ENCODE measurements around the gene XRCC1. TPM values are rescaled to one million over a fixed set of nuclear protein-coding genes. Genes with fewer than 3 reads are reported as not detected.

The XRCC1 gene
- total RNA-seq, 1 donor from 2014 or later, result 29.2 TPM

Other genes with a start within 250 kb of the XRCC1 start
- gene CD177, start 221.8 kb downstream of the XRCC1 start, total RNA-seq, result 0.10 and 0.29 TPM in 2 replicates
- not detected in 2 replicates for gene TEX101, start 160.6 kb downstream of the XRCC1 start, total RNA-seq
- 0.21 and 0.37 TPM in 2 replicates for gene LYPD3, start 109.9 kb downstream of the XRCC1 start, total RNA-seq
- 7.8 and 15.7 TPM in 2 replicates for gene PHLDB3, start 70.8 kb downstream of the XRCC1 start, total RNA-seq
- 17.6 and 19.8 TPM in 2 replicates for gene ETHE1, start 48.3 kb downstream of the XRCC1 start, total RNA-seq
- not detected in 2 replicates for gene ZNF575, start 42.3 kb downstream of the XRCC1 start, total RNA-seq
- gene PINLYP, start 274 bp upstream of the XRCC1 start, total RNA-seq, result 0.94 TPM in 1 of 2 replicates, not detected in the other
- gene IRGQ, start 20.6 kb upstream of the XRCC1 start, total RNA-seq, result 41.3 and 48.1 TPM in 2 replicates
- 10.1 and 12.2 TPM in 2 replicates for gene ZNF576, start 21.1 kb upstream of the XRCC1 start, total RNA-seq
- 0.10 TPM in 1 of 2 replicates, not detected in the other for gene SRRM5, start 36.6 kb upstream of the XRCC1 start, total RNA-seq
- gene ZNF428, start 44.1 kb upstream of the XRCC1 start, total RNA-seq, result 52.6 and 65.2 TPM in 2 replicates
- gene CADM4, start 64.3 kb upstream of the XRCC1 start, total RNA-seq, result 1.4 and 1.6 TPM in 2 replicates
- gene PLAUR, start 94.6 kb upstream of the XRCC1 start, total RNA-seq, result 6.3 and 6.9 TPM in 2 replicates
- gene IRGC, start 140.5 kb upstream of the XRCC1 start, total RNA-seq, result not detected in 2 replicates
- 16.0 and 19.3 TPM in 2 replicates for gene SMG9, start 179.4 kb upstream of the XRCC1 start, total RNA-seq
- gene KCNN4, start 205.4 kb upstream of the XRCC1 start, total RNA-seq, result 0.27 and 1.6 TPM in 2 replicates
- 0.11 TPM in 1 of 2 replicates, not detected in the other for gene LYPD5, start 226.9 kb upstream of the XRCC1 start, total RNA-seq

Data from myocyte (in vitro differentiated cells).